B cell (primary cell): ENCODE results near the gene SGF29. TPM values are rescaled to one million over a fixed set of nuclear protein-coding genes. Genes with fewer than 3 reads are reported as not detected.
A peak's percentile ranks its signal among the peaks of the same experiment; 100 is the strongest.
"Not testable (repeated sequence)": the region's sequence is repeated elsewhere in the genome, so short reads cannot be mapped to it uniquely, and the experiment has no call there.

Source experiments
- ATAC-seq: fragments of 200-7000 bp; cut with Tn5 transposase; one replicate; pipeline ENCODE4 v1.10.0; 2021; ENCODE audit warnings: low read depth, mild to moderate bottlenecking, moderate number of reproducible peaks, moderate library complexity
- CTCF ChIA-PET: fragments of 350-600 bp; sonication (Branson Sonifier 250); formaldehyde crosslinking; loops from one replicate; lab custom pipeline; 2021; ENCODE audit warnings: antibody characterized with exemption, inconsistent platforms; lab: Charles Lee
- POLR2A ChIA-PET: fragments of 350-600 bp; sonication (Branson Sonifier 250); formaldehyde crosslinking; loops from one replicate; lab custom pipeline; 2021; ENCODE audit warnings: antibody characterized with exemption; lab: Charles Lee
- DNase-seq: peaks from one replicate; pipeline ENCODE4 v3.0.0; 2013
- H2AFZ ChIP-seq: 2 replicates; pipeline ENCODE4 v1.6.1; 2012; ENCODE audit warnings: mild to moderate bottlenecking, low read depth, low read length; ENCODE audit not compliant: insufficient read depth, poor library complexity, severe bottlenecking
- H3K27ac ChIP-seq, 2 donors: 1 replicate in 1 of 2; 2 replicates in 1 of 2; pipeline ENCODE4 v1.5.1; 2012 to 2013; ENCODE audit warnings: low read length in 2 of 2, mild to moderate bottlenecking in 2 of 2, moderate library complexity in 1 of 2
- H3K27me3 ChIP-seq, 4 experiments: fragments of 200-600 bp in 1 of 4; sonication (generic) in 1 of 4; replicated peaks in 1 of 4; 1 replicate in 2 of 4; 2 replicates in 2 of 4; pipeline versions ENCODE4 v1.6.1 to v1.7.0; 2013 to 2016; ENCODE audit warnings: low read length in 3 of 4, mild to moderate bottlenecking in 2 of 4, mixed read lengths in 1 of 4, moderate library complexity in 1 of 4; ENCODE audit not compliant: insufficient read depth in 4 of 4, control insufficient read depth in 3 of 4; ENCODE audit errors: control extremely low read depth in 1 of 4
- H3K36me3 ChIP-seq, 2 experiments: replicated peaks in 1 of 2; 1 replicate in 1 of 2; 2 replicates in 1 of 2; pipeline versions ENCODE4 v1.6.1 to v1.7.1; 2013; ENCODE audit warnings: low read length in 1 of 2; ENCODE audit not compliant: insufficient read depth in 2 of 2, control insufficient read depth in 1 of 2; ENCODE audit errors: control extremely low read depth in 1 of 2, extremely low read depth in 1 of 2
- H3K4me1 ChIP-seq, 2 donors: fragments of 200-600 bp in 1 of 2; sonication (generic) in 1 of 2; 1 replicate in 1 of 2; 2 replicates in 1 of 2; pipeline versions ENCODE4 v1.5.1 to v1.6.1; 2013 to 2017; ENCODE audit warnings: low read length in 2 of 2; ENCODE audit not compliant: control insufficient read depth in 2 of 2, insufficient read depth in 2 of 2
- H3K4me2 ChIP-seq: replicated peaks from 2 replicates; pipeline ENCODE3; 2012; ENCODE audit warnings: mild to moderate bottlenecking, low read depth, low read length; ENCODE audit not compliant: poor library complexity, severe bottlenecking
- H3K4me3 ChIP-seq, 5 experiments: fragments of 200-600 bp in 1 of 5; sonication (generic) in 1 of 5; 1 replicate in 3 of 5; 2 replicates in 2 of 5; pipeline versions ENCODE4 v1.5.1 to v1.7.0; 2011 to 2016; ENCODE audit warnings: low read length in 4 of 5, mild to moderate bottlenecking in 4 of 5, low read depth in 2 of 5, control low read depth in 1 of 5, moderate library complexity in 1 of 5; ENCODE audit not compliant: insufficient read depth in 1 of 5; ENCODE audit errors: control extremely low read depth in 1 of 5, extremely low read depth in 1 of 5
- H3K79me2 ChIP-seq: fragments of 200-600 bp; sonication (generic); one replicate; pipeline ENCODE4 v1.6.0; 2016; ENCODE audit warnings: low read length; ENCODE audit not compliant: control insufficient read depth, insufficient read depth
- H3K9ac ChIP-seq: fragments of 200-600 bp; sonication (generic); 2 replicates; pipeline ENCODE4 v1.6.1; 2017; ENCODE audit warnings: mild to moderate bottlenecking, low read length, moderate library complexity
- H3K9me3 ChIP-seq, 3 donors: one replicate each; pipeline versions ENCODE4 v1.6.1 to v1.7.1; 2013; ENCODE audit warnings: low read length in 2 of 3; ENCODE audit not compliant: control insufficient read depth in 2 of 3, insufficient read depth in 1 of 3; ENCODE audit errors: control extremely low read depth in 1 of 3
- H4K20me1 ChIP-seq: 2 replicates; pipeline ENCODE4 v1.6.0; 2012; ENCODE audit warnings: mild to moderate bottlenecking, low read length; ENCODE audit not compliant: insufficient read depth, control insufficient read depth, poor library complexity, severe bottlenecking
- H3K27ac Mint-ChIP-seq: one replicate; pipeline ENCODE4 v1.8.0; 2021; ENCODE audit warnings: mixed read lengths
- H3K27me3 Mint-ChIP-seq: one replicate; pipeline ENCODE4 v1.8.0; 2021; ENCODE audit warnings: mixed read lengths
- H3K4me1 Mint-ChIP-seq: one replicate; pipeline ENCODE4 v1.8.0; 2021; ENCODE audit warnings: mixed read lengths
- H3K4me3 Mint-ChIP-seq: one replicate; pipeline ENCODE4 v1.8.0; 2021; ENCODE audit warnings: mixed read lengths
- H3K9me3 Mint-ChIP-seq: one replicate; pipeline ENCODE4 v1.8.0; 2022; ENCODE audit warnings: mixed read lengths; ENCODE audit not compliant: insufficient read depth
- EZH2 ChIP-seq: IDR thresholded peaks from 2 replicates; pipeline ENCODE4 v1.6.1; 2012; ENCODE audit warnings: borderline replicate concordance, low read depth, mild to moderate bottlenecking, moderate library complexity, low read length; ENCODE audit not compliant: insufficient read depth, poor library complexity, severe bottlenecking
- WGBS: methylation state at CpG from one replicate; pipeline ENCODE4 v1.1.5; 2013; ENCODE audit warnings: missing lambda C conversion rate; ENCODE audit not compliant: insufficient coverage; 5-methylcytosine and 5-hydroxymethylcytosine counted together
- intact Hi-C: fragments of 100-400 bp; cut with micrococcal nuclease; formaldehyde crosslinking; loops from one replicate; pipeline ENCODE4 v1.10.0; 2022
- polyA plus RNA-seq: library from polyadenylated mRNA; depleted of rRNA; stranded (reverse); fragments of >200 nt; gene quantifications from 2 replicates; pipeline ENCODE4 v1.2.3, GENCODE V29; 2012
- total RNA-seq, 2 donors: library from RNA; stranded (reverse); fragments of 120-200 nt in 1 of 2; gene quantifications; 1 replicate in 1 of 2; 2 replicates in 1 of 2; pipeline versions ENCODE4 v1.2.3 to v1.2.4, GENCODE V29; 2013 to 2022
- TF ChIP-seq, protein P1 (sequence below): fragments of 200-600 bp; IDR thresholded peaks from one replicate; pipeline ENCODE4 v1.8.0; 2022; ENCODE audit warnings: antibody characterized with exemption, mild to moderate bottlenecking

The SGF29 gene
- total and polyA plus RNA-seq, 2 donors (not counting 1 experiment from before 2014, with no cell fraction given) = 24.0 to 52.9 TPM

DNA sequence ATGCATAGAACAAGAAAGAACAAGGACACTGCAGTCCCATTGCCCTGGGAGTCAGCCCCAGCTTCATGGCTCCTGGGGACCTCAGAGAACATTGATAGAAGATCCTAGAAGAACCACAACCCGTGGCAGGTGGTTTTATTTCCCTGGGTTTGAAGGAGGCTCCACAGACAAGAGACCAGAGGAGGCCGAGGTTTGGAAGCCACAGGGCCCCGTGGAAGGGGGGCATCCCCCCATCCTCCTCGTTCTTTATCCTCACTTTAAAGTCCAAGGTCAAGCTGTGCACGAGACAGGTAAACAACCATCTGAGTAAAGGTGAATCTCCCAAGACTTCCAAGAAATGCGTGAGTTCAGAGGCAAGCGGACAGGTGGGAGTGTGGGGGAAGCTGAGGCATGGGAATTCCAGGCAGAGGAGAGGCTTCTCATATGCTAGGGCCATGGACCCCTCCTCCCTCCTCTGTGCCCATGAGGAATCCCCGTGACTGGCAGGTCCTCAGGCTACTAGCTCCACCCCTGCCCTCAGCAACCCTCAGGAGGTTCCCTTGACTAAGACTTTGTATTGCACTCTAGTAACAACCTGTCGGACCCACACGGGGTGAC, 57.0 kb downstream of the SGF29 start:
- Histone ChIP-seq H3K27ac (no peak overlapping the region), H3K4me2 (no peak overlapping the region), H4K20me1 (no peaks in the 10 kb centered on the region), H3K27me3 (no peaks in the 10 kb centered on the region), H3K79me2 (no peaks in the 10 kb centered on the region), H3K9ac (no peak overlapping the region), H3K4me1 (no peaks in the 10 kb centered on the region), H3K9me3 (no peaks in the 10 kb centered on the region), H3K4me3 (no peak overlapping the region), H3K36me3 (no peaks in the 10 kb centered on the region), H2AFZ (no peak overlapping the region)
- Mint-ChIP-seq H3K9me3 (no peaks in the 10 kb centered on the region), H3K27ac (no peak overlapping the region), H3K4me1 (peaks cover 1% of the 10 kb centered on the region), H3K27me3 (no peaks in the 10 kb centered on the region), H3K4me3 (no peak overlapping the region)
- POLR2A ChIA-PET = no interaction called here
- intact Hi-C loops = no loop called here
- CTCF ChIA-PET = interaction anchor here (1.1 kb wide), 1 partner anchor 117 kb away, joined by 5 read pairs; the partner anchor contains the start of gene APOBR
- 83% methylated on average over 3 of the region's 10 CpGs for WGBS
- DNase-seq (no peak), ATAC-seq (no peak)
- TF ChIP-seq, protein P1, sequence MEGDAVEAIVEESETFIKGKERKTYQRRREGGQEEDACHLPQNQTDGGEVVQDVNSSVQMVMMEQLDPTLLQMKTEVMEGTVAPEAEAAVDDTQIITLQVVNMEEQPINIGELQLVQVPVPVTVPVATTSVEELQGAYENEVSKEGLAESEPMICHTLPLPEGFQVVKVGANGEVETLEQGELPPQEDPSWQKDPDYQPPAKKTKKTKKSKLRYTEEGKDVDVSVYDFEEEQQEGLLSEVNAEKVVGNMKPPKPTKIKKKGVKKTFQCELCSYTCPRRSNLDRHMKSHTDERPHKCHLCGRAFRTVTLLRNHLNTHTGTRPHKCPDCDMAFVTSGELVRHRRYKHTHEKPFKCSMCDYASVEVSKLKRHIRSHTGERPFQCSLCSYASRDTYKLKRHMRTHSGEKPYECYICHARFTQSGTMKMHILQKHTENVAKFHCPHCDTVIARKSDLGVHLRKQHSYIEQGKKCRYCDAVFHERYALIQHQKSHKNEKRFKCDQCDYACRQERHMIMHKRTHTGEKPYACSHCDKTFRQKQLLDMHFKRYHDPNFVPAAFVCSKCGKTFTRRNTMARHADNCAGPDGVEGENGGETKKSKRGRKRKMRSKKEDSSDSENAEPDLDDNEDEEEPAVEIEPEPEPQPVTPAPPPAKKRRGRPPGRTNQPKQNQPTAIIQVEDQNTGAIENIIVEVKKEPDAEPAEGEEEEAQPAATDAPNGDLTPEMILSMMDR = no peak
- TF ChIP-seq EZH2 = no peak

DNA sequence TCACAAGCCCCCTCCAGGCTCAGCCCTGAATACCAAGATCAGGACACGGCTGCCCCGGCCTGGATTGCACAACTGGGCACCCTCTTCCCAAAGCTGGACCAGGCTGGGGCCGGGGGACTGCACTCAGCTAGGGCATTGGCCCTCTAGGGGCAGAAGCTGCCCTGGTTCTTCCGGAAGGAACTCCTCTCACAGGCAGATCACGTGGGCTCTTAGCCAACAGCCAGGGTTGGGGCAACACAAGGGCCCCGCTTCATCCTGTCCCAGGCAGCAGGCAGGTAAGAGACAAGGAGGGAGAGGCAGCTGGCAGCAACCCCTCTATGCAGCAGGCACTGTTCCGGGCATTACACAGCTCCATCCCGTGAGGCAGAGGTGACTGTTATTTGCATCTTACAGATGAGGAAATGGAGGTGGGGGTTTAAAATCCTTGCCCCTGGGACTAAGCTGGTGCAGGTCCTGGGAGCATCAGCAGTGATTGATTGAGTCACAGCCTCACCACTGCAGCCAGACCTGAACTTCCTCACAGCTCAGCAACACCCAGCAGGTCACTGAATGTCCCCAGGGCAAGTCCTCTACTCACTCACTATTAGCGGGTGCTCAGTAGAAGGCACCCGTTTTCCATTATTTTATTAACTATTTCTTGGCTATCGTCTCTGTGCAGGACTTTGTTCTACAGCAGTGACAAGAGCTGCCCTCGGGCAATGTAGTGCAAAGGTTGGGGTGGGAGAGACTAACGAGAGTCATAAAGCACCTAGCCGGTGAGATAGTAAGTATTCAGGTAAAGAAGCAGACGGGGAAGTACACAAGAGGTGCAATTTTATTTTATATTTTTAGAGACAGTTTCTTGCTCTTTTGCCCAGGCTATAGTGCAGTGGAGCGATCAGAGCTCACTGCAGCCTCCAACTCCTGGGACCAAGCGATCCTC, 58.9 kb downstream of the SGF29 start:
- H3K9ac ChIP-seq, H3K4me3 ChIP-seq, H3K4me1 Mint-ChIP-seq, H3K9me3 Mint-ChIP-seq, H2AFZ ChIP-seq, H3K27ac ChIP-seq, H3K4me1 ChIP-seq, H4K20me1 ChIP-seq, H3K79me2 ChIP-seq, H3K9me3 ChIP-seq, CTCF ChIA-PET, H3K4me2 ChIP-seq, H3K27me3 Mint-ChIP-seq, intact Hi-C loops, H3K27me3 ChIP-seq, DNase-seq, H3K4me3 Mint-ChIP-seq, H3K27ac Mint-ChIP-seq, POLR2A ChIA-PET, H3K36me3 ChIP-seq: not testable (repeated sequence)
- ATAC-seq = peak; percentile 78
- no CpG with 5 or more reads among the region's 17 CpGs for WGBS

DNA sequence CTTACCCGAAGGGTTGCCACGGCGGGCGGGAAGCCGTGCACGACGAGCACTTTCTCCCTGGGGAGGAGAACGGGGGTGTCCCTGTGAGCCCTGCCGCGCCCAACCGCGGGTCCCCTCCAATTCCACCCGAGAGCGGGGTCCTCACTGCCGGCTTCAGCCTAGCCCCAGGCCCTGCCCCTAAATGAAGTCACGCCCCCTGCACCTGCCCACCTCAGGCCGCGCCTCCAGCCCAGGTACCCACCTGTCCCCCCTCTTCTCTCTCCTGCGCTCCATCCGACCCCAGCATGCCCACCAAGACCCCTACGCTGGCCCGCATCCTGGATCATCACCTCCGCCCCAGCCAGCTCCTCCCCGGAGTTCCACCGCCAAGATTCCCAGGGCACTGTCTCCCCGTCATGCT, 60.2 kb downstream of the SGF29 start:
- H3K9ac ChIP-seq, H3K27me3 ChIP-seq, ATAC-seq, DNase-seq, intact Hi-C loops, H3K4me1 Mint-ChIP-seq, H3K4me3 Mint-ChIP-seq, H3K4me1 ChIP-seq, H3K4me2 ChIP-seq, H3K4me3 ChIP-seq, H3K9me3 Mint-ChIP-seq, H3K9me3 ChIP-seq, H3K27ac ChIP-seq, H3K36me3 ChIP-seq, POLR2A ChIA-PET, H2AFZ ChIP-seq, CTCF ChIA-PET, H3K79me2 ChIP-seq, H3K27ac Mint-ChIP-seq, H4K20me1 ChIP-seq, H3K27me3 Mint-ChIP-seq: not testable (repeated sequence)
- WGBS = no CpG with 5 or more reads among the region's 26 CpGs
